HFF-Myc (cell line): ENCODE measurements around the gene NUMBL.

Experiments used
- DNase-seq: peaks from one replicate; pipeline ENCODE4 v3.0.0-alpha.2; 2011; ENCODE audit warnings: low read depth; ENCODE audit errors: extremely low read depth
- H3K4me3 ChIP-seq: replicated peaks from 2 replicates; pipeline ENCODE4 v1.5.1; 2011; ENCODE audit warnings: low read depth, mild to moderate bottlenecking, control low read depth, low read length
- TF ChIP-seq, protein P1 (sequence below): IDR thresholded peaks from 2 replicates; pipeline ENCODE4 v1.5.1; 2012; ENCODE audit warnings: mild to moderate bottlenecking, low read depth, low read length, control low read depth; ENCODE audit errors: missing control alignments

Gene NUMBL

DNA sequence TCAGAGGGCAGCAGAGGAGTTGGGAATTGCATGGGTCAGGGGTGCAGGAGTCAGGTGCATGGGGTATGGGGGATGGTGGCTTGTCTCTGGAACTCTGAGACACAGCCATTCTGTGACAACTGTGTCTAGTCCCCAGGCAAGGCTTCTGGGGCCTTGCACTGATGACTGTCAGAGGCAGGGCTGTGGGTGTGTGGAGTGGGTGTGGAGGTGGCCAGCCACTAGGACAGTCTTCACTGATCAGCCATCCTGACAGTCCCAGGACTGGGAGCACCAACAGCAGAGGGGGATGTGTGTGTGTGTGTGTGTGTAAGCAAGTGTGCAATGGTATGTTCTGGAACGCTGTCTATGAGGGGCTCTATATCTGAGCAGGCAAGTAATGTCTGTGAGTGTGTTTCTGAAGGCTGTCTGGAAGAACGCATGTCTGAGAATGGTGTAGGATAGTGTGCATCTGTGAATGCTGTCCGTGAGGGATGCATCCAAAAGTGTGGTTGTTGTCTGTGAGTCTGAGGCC is 5.4 kb downstream of the NUMBL start:
- H3K4me3 ChIP-seq: no peak overlapping the region
- DNase-seq: no peak
- TF ChIP-seq, protein P1, sequence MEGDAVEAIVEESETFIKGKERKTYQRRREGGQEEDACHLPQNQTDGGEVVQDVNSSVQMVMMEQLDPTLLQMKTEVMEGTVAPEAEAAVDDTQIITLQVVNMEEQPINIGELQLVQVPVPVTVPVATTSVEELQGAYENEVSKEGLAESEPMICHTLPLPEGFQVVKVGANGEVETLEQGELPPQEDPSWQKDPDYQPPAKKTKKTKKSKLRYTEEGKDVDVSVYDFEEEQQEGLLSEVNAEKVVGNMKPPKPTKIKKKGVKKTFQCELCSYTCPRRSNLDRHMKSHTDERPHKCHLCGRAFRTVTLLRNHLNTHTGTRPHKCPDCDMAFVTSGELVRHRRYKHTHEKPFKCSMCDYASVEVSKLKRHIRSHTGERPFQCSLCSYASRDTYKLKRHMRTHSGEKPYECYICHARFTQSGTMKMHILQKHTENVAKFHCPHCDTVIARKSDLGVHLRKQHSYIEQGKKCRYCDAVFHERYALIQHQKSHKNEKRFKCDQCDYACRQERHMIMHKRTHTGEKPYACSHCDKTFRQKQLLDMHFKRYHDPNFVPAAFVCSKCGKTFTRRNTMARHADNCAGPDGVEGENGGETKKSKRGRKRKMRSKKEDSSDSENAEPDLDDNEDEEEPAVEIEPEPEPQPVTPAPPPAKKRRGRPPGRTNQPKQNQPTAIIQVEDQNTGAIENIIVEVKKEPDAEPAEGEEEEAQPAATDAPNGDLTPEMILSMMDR: no peak

DNA sequence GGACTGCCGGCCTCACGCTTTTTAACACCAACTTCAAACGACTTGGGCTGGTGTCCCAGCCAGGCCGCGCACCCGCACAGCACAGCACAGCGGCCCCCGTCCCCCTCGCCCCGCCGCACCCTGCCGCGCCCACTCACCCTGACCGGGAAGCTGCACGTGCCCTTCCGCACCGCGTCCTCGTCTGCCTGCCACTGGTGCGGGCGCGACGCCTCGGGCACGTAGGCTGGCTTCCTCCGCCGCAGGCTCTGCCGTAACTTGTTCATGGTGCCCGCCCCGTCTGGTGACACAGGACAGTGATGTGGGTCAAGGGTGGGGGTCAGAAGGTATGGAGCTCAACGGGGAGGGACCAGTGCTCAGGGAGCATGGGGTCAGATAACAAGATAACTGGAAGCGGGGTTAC is 6.2 kb downstream of the NUMBL start:
- TF ChIP-seq, protein P1: no peak
- no peak for DNase-seq
- H3K4me3 ChIP-seq: no peak overlapping the region

DNA sequence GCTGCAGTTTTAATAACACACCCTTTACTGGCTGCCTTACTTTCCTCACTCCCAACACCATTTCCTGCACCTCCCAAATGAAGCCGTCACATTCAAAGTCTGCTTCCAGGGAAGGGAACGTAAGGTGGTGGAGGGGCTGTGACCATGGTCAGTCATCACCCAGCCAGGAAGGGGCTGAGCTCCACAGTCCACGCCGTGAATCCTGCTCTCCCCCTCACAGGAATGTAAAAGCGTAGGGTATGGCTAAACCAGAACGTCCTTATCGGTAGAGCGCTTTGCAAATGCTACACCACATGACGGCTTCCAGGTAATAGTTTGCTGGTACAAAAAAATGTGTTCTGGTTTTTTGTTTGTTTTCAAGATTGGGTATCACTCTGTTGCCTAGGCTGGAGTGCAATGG is 7.0 kb downstream of the NUMBL start:
- DNase-seq: no peak
- no peak overlapping the region for H3K4me3 ChIP-seq
- TF ChIP-seq, protein P1: no peak

- TF ChIP-seq, protein P1: no peak
- no peak overlapping the region for H3K4me3 ChIP-seq
- no peak for DNase-seq
These were observed 8.0 kb downstream of the NUMBL start for GRCh38 chr19:40682431-40682964.

- no peak for DNase-seq
- no peak overlapping the region for H3K4me3 ChIP-seq
- TF ChIP-seq, protein P1: no peak
These were observed 9.4 kb downstream of the NUMBL start for GRCh38 chr19:40681039-40681438.

DNA sequence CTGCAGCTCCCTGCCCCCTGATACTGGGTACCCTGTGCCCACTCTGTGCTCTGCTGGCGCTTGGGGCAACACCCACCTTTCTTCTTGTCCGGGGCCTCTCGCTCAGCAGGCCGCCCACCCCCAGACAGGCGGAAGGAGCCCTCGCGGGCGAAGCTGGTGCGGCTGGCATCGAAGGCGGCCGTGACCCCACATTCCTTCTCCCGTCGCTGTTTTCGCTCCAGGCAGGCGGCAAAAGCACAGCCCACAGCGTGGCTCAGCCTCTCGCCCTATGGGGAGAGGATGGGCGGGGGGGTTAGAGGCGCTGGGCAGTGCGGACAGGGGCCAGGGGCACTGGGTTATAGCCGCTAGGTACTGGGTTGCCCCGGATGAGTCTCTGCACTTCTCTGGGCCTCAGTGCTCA is 13.3 kb downstream of the NUMBL start:
- no peak overlapping the region for H3K4me3 ChIP-seq
- TF ChIP-seq, protein P1: no peak
- no peak for DNase-seq

GRCh38 chr19:40674291-40674690 is 16.2 kb downstream of the NUMBL start:
- no peak overlapping the region for H3K4me3 ChIP-seq

More at GRCh38 chr19:40674291-40674690, 16.2 kb downstream of the NUMBL start:
- TF ChIP-seq, protein P1: no peak
- DNase-seq: no peak
